Activated T-cell treated with anti-CD3 and anti-CD28 coated beads, Interleukin-2, amount 50 U/mL, for 48 hours (primary cell): ENCODE results near the gene STPG4.

Experiments
- DNase-seq, 2 experiments: peaks; one replicate each; pipeline ENCODE4 v3.0.0-alpha.2; 2020

Gene STPG4

GRCh38 chr2:47086054-47086471 is 69.0 kb downstream of the STPG4 start:
- no peak for DNase-seq

- no peak for DNase-seq
These were observed 71.0 kb downstream of the STPG4 start for GRCh38 chr2:47083886-47084687.

GRCh38 chr2:47083485-47083884 is 71.6 kb downstream of the STPG4 start:
- DNase-seq: no peak

- DNase-seq: no peak
These were observed 72.1 kb downstream of the STPG4 start for GRCh38 chr2:47083005-47083404.

GRCh38 chr2:47080888-47081301 is 74.2 kb downstream of the STPG4 start:
- DNase-seq: no peak

GRCh38 chr2:47079515-47080412 is 75.3 kb downstream of the STPG4 start:
- no peak for DNase-seq

- no peak for DNase-seq
These were observed 76.3 kb downstream of the STPG4 start for GRCh38 chr2:47078541-47079482.

- DNase-seq: no peak
These were observed 77.5 kb downstream of the STPG4 start for GRCh38 chr2:47077442-47078117.

- no peak for DNase-seq
These were observed 78.3 kb downstream of the STPG4 start for GRCh38 chr2:47076586-47077441.

- DNase-seq: no peak
These were observed 79.0 kb downstream of the STPG4 start for GRCh38 chr2:47076126-47076506.

- no peak for DNase-seq
These were observed 79.6 kb downstream of the STPG4 start for GRCh38 chr2:47075361-47076125.

- DNase-seq: no peak
These were observed 80.4 kb downstream of the STPG4 start for GRCh38 chr2:47074691-47075090.

GRCh38 chr2:47073641-47074040 is 81.5 kb downstream of the STPG4 start:
- DNase-seq: no peak

GRCh38 chr2:47073217-47073616 is 81.9 kb downstream of the STPG4 start:
- DNase-seq: no peak

- no peak for DNase-seq
These were observed 82.3 kb downstream of the STPG4 start for GRCh38 chr2:47072728-47073191.

GRCh38 chr2:47072018-47072691 is 83.0 kb downstream of the STPG4 start:
- DNase-seq: no peak

GRCh38 chr2:47070920-47071824 is 83.9 kb downstream of the STPG4 start:
- peak; percentile 63 to 72 for DNase-seq

GRCh38 chr2:47070155-47070919 is 84.8 kb downstream of the STPG4 start:
- DNase-seq: no peak
